Purkinje cell (primary cell): Measurements from ENCODE around the gene DSG2. TPM values are rescaled to one million over a fixed set of nuclear protein-coding genes. Genes with fewer than 3 reads are reported as not detected.

Source experiments
- polyA plus RNA-seq: library from polyadenylated mRNA; unstranded; fragments of >200 nt; fragmentation: Nextera tagmentation; gene quantifications from 2 replicates; pipeline ENCODE4 v1.2.1, GENCODE V29; 2014

Gene DSG2
- not detected in 2 replicates for polyA plus RNA-seq

DNA sequence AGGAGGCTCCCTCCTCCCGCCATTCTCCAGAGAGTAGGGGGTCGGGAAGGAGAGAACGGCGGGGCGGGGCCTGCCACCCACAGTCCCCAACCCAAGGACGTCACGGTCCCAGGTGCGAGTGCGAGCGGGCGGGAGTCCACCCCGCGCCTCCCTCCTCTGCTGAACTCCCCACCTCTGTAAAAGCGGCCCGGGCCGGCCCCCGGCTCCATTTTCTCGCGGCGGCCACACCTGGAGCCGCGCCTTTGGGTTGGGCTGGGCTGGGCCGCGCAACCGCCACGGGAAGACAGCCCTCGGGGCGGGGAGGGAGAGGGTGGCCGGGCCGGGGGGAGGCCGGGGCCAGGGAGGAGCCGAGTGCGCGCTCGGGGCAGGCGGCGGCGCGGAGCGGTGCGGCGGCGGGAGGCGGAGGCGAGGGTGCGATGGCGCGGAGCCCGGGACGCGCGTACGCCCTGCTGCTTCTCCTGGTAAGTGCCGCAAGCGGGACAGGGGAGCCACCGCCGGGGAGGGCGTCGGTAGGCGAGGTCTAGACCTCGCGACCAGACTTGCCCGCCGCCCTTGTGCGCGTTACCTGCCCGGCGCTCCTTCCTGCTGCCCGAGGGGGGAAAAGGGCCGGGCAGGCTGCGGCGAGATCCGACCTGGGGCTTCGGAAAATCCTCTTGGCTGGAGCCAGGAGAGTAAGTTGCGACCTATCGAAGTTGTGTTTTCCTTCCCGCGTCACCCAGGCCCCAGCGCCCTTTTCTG lies at the start of gene DSG2:
Gene DSG2, plus strand, starts transcription at position 342 of the 738 bp plus-strand sequence. Its CDS starts 75 bp downstream, at position 417.

DNA sequence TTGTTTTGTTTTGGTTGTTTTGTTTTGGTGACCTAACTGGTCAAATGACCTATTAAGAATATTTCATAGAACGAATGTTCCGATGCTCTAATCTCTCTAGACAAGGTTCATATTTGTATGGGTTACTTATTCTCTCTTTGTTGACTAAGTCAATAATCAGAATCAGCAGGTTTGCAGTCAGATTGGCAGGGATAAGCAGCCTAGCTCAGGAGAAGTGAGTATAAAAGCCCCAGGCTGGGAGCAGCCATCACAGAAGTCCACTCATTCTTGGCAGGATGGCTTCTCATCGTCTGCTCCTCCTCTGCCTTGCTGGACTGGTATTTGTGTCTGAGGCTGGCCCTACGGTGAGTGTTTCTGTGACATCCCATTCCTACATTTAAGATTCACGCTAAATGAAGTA lies 93.7 kb downstream of the DSG2 start, which contains the start of gene TTR:
Gene TTR, plus strand, starts transcription at position 250 of the 400 bp plus-strand sequence. Its CDS starts 26 bp downstream, at position 276.

Other genes starting within 250 kb of the DSG2 start
- 0.74 TPM in 1 of 2 replicates, not detected in the other for gene DSG1, start 180.0 kb upstream of the DSG2 start, polyA plus RNA-seq
- not detected in 2 replicates for gene DSG4, start 121.4 kb upstream of the DSG2 start, polyA plus RNA-seq
- gene DSG3, start 50.4 kb upstream of the DSG2 start, polyA plus RNA-seq = 0.04 and 0.08 TPM in 2 replicates
- gene TTR, start 93.7 kb downstream of the DSG2 start, polyA plus RNA-seq = not detected in 2 replicates
- 43.5 and 44.0 TPM in 2 replicates for gene B4GALT6, start 186.4 kb downstream of the DSG2 start, polyA plus RNA-seq